ENCODE results near the gene TANGO6. TPM values are rescaled to one million over a fixed set of nuclear protein-coding genes. Genes with fewer than 3 reads are reported as not detected.

Gene TANGO6
- total RNA-seq, 1 experiment from 2014 or later: 7.8 TPM

- no peak for DNase-seq (ENCODE audit: low read depth)
Measured at GRCh38 chr16:69093974-69094373, 250.6 kb downstream of the TANGO6 start.

DNA sequence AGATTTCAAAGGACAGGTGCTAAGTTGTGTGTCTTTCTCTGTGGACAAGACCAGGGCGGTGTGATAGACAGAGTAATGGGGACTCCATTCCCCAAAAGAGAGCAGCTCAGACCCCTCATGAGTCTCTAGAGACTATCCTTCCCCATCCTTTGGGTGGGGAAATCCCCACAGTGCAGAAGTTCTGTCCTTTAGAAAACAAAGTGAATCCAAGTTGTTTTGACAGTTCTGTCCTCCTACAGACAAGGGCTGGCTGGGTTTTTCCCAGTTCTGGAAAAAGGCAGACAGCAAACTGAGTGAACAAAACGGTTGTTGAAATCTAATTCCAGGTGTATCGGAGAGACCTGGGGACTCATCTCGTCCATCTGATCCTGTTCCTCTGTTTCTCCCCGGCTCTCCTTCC lies 251.2 kb downstream of the TANGO6 start:
- no peak for DNase-seq (ENCODE audit: low read depth)

DNA sequence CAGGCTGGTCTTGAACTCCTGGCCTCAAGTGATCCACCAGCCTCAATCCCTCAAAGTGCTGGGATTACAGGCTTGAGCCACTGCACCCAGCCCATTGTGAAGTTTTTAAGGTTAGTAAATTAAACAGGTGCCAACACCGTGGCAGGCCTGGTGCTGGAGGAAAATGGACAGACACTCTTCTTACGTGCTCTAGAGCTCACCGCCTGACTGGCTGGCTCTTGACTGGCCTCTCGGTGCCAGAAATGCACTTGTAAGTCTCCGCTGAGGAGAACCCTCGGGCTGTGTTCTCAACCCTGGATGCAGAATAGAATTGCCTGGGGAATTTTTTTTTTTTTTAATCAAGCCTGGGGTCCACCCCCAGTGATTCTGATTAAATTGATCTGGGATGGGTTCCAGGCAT lies 251.9 kb downstream of the TANGO6 start:
- DNase-seq (ENCODE audit: low read depth): no peak

GRCh38 chr16:69100071-69100691 lies 256.9 kb downstream of the TANGO6 start:
- no peak for DNase-seq (ENCODE audit: low read depth)

DNA sequence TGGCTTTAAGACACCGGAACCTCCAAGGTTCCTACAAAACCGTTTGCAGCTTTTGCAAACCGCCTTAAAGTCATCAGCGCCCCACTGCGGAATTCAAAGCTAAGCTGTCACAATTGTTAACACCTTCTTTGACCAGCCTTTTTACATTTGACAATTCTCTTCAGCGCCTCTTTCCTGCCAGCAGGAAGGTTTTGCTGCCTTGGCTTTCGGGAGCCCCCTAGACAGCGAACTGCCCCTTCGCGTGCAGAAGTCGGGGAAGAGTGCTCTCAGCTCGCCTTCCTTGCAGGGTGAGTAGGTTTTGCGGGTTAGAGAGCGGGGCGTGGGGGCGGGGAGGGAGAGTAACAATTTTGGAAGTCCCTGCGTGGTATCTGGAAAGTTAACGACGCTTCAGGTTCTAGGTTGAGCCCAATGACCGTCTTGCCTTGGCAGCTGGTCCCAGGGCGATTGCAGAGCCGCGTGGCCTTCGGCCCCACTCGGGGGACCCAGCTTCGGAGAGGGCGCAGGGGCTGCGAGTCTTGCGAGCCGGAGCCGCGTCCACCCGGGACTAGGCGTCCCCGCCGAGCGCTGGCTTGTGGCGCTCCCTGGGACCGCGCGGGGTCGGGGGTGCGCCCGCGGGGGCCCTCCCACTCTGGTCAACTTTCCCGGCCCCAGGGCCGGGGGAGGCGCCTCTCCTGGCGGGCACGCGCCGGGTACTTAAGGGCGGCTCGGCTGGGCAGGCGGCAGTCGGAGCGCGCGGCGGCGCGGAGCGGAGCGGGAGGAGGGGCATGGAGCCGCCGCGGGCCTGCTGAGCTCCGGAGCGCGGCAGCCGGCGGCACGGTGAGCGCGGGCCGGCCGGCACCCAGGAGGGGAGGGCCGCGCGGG lies 262.4 kb downstream of the TANGO6 start, which contains the start of gene HAS3:
Gene HAS3, plus strand, starts transcription at position 153 of the 861 bp plus-strand sequence. CDS start 3,743 bp downstream, outside the sequence.
- DNase-seq (ENCODE audit: low read depth): peak; percentile 82

GRCh38 chr16:69106491-69107315 lies 263.4 kb downstream of the TANGO6 start:
- DNase-seq (ENCODE audit: low read depth): peak; percentile 20

- no peak for DNase-seq (ENCODE audit: low read depth)
Measured at GRCh38 chr16:69107316-69107962, 264.1 kb downstream of the TANGO6 start.

- peak; percentile 28 for DNase-seq (ENCODE audit: low read depth)
Measured at GRCh38 chr16:69108064-69108904, 265.0 kb downstream of the TANGO6 start.

DNA sequence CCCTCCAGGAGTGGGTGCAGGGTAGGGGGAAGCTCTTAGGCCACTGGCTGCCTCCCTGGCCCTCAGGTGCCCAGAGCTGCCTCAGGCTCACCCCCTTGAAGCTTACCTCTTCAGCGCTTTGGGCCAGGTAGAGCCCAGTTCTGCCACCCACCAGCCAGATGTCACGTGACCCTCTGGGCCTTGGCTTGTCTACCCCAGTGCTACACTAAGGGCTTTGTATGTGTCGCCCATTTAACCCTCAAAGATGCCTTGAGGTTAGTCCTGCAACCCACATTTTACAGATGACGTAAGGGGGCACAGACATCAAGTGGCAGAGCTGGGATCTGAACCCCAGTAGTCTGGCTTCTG lies 265.5 kb downstream of the TANGO6 start:
- no peak for DNase-seq (ENCODE audit: low read depth)

- no peak for DNase-seq (ENCODE audit: low read depth)
Measured at GRCh38 chr16:69109486-69110270, 266.3 kb downstream of the TANGO6 start.

DNA sequence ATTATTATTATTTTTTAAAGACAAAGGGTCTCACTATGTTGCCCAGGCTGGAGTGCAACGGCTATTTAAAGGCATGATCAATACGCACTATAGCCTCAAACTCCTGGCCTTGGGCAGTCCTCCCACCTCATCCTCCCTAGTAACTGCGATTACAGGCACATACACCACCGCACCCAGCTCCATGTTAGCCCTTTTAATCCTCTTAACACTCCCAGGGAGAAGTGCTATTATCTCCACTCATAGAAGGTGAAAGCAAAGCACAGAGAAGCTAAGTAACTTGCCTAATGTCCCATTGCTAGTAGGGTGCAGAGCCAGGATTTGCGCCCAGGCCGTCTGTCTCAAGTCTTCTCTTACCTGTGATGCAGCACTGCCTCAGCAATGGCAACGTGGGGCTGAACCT lies 267.1 kb downstream of the TANGO6 start:
- no peak for DNase-seq (ENCODE audit: low read depth)

DNA sequence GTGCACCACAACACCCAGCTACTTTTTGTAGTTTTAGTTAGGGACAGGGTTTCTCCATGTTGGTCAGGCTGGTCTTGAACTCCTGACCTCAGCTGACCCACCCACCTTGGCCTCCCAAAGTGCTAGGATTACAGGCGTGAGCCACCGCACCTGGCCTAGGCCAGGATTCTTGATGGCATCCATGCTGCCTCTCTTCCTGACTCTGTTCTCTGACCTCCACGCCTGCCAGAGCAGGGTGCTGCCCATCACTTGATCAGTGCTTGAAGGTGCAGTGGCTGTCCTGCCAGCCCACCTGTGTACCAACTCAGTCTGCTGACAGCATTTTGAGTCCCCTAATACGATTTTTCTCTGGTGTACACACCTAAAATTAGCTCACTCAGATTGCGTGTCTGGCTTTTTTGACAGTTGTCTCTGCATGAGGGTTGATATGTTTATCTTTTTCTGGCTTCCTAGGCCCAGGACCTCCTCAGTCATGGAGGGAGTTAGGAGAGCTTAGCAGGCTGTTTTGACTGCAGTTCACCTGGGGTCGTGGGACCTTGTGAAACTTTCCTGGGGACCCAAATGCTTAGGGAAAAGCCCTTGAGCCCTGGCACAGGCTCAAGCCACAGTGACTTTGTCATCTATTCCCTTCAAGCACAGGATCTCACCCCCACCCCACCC lies 268.0 kb downstream of the TANGO6 start:
- no peak for DNase-seq (ENCODE audit: low read depth)

DNA sequence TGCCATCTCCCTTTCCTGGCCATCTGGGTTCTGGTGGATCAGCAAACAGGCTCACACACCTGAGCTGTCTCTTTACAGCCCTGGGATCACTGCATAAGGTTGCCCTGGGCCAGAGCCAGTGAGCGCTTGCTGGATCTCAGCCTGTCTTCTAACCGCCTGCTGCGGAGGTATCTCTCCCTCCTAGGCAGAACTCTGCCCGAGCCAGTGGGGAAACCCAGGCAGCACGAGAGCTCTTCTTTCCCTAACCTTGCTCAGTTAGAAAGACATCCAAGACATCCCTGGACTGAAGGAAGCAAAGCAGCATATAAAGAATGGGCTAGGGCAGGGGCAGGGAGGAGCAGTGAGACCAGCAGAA lies 268.5 kb downstream of the TANGO6 start:
- DNase-seq (ENCODE audit: low read depth): no peak

- peak; percentile 47 for DNase-seq (ENCODE audit: low read depth)
Measured at GRCh38 chr16:69112285-69113129, 269.2 kb downstream of the TANGO6 start.

- peak; percentile 38 for DNase-seq (ENCODE audit: low read depth)
Measured at GRCh38 chr16:69113216-69113615, 269.9 kb downstream of the TANGO6 start.

GRCh38 chr16:69114346-69114975 lies 271.1 kb downstream of the TANGO6 start:
- DNase-seq (ENCODE audit: low read depth): no peak

DNA sequence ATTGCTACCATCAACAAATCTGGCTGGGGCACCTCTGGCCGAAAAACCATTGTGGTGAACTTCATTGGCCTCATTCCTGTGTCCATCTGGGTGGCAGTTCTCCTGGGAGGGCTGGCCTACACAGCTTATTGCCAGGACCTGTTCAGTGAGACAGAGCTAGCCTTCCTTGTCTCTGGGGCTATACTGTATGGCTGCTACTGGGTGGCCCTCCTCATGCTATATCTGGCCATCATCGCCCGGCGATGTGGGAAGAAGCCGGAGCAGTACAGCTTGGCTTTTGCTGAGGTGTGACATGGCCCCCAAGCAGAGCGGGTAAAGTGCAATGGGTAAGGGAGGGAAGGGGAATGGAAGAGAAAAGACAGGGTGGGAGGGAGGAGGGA lies 271.6 kb downstream of the TANGO6 start:
- no peak for DNase-seq (ENCODE audit: low read depth)

- DNase-seq (ENCODE audit: low read depth): no peak
Measured at GRCh38 chr16:69115361-69115760, 272.0 kb downstream of the TANGO6 start.
